Measurements from ENCODE around the gene PSME3IP1. TPM values are rescaled to one million over a fixed set of nuclear protein-coding genes. Genes with fewer than 3 reads are reported as not detected.

The PSME3IP1 gene
- 48.1 and 75.9 TPM in 2 replicates for total RNA-seq

GRCh38 chr16:57185945-57186871 lies at the start of gene PSME3IP1, which contains the start of gene RSPRY1:
Gene PSME3IP1 (minus strand): TSS chr16:57186039. CDS start chr16:57173854, 12,185 bp downstream.
Gene RSPRY1 (plus strand): TSS chr16:57186329. CDS start chr16:57204659, 18,330 bp downstream.

Other genes with a start within 250 kb of the PSME3IP1 start
- gene CETP, start 224.1 kb downstream of the PSME3IP1 start, total RNA-seq = not detected in 2 replicates
- gene NLRC5, start 196.5 kb downstream of the PSME3IP1 start, total RNA-seq = 13.0 and 13.5 TPM in 2 replicates
- gene CPNE2, start 93.5 kb downstream of the PSME3IP1 start, total RNA-seq = 16.3 and 17.6 TPM in 2 replicates
- gene RSPRY1, start 290 bp upstream of the PSME3IP1 start, total RNA-seq = 35.4 and 36.6 TPM in 2 replicates
- gene ARL2BP, start 59.2 kb upstream of the PSME3IP1 start, total RNA-seq = 109 and 130 TPM in 2 replicates
- gene PLLP, start 98.6 kb upstream of the PSME3IP1 start, total RNA-seq = not detected in 2 replicates
- not detected in 2 replicates for gene CCL22, start 172.7 kb upstream of the PSME3IP1 start, total RNA-seq
- gene CX3CL1, start 186.5 kb upstream of the PSME3IP1 start, total RNA-seq = 0.35 and 8.4 TPM in 2 replicates
- gene CCL17, start 218.7 kb upstream of the PSME3IP1 start, total RNA-seq = not detected in 2 replicates

All from myometrial cell (primary cell).